ACC112 (cell line): Measurements from ENCODE around the gene CAGE1.
A peak's percentile ranks its signal among the peaks of the same experiment; 100 is the strongest.

Experiments
- H2AFZ ChIP-seq: fragments of 200-600 bp; sonication (generic); one replicate; pipeline ENCODE4 v1.6.0; 2017; ENCODE audit warnings: antibody characterized with exemption, low read length; ENCODE audit not compliant: unreplicated experiment
- H3K27ac ChIP-seq: fragments of 200-600 bp; sonication (generic); 2 replicates; pipeline ENCODE4 v1.5.1; 2014; ENCODE audit warnings: low read depth, mild to moderate bottlenecking, antibody characterized with exemption, low read length, moderate library complexity
- H3K27me3 ChIP-seq: fragments of 200-600 bp; sonication (generic); 2 replicates; pipeline ENCODE4 v1.6.1; 2014; ENCODE audit warnings: mild to moderate bottlenecking, antibody characterized with exemption, low read length, moderate library complexity, mixed read lengths; ENCODE audit not compliant: insufficient read depth
- H3K36me3 ChIP-seq: fragments of 200-600 bp; sonication (generic); 2 replicates; pipeline ENCODE4 v1.6.1; 2016; ENCODE audit warnings: mild to moderate bottlenecking, antibody characterized with exemption, low read length, moderate library complexity, mixed read lengths; ENCODE audit not compliant: insufficient read depth
- H3K4me1 ChIP-seq: fragments of 200-600 bp; sonication (generic); one replicate; pipeline ENCODE4 v1.6.1; 2016; ENCODE audit warnings: low read length, mixed read lengths; ENCODE audit not compliant: insufficient read depth, unreplicated experiment, control insufficient read depth
- H3K4me3 ChIP-seq: fragments of 200-600 bp; sonication (generic); 2 replicates; pipeline ENCODE4 v1.5.1; 2014; ENCODE audit warnings: mild to moderate bottlenecking, low read depth, low read length
- H3K79me2 ChIP-seq: fragments of 200-600 bp; sonication (generic); one replicate; pipeline ENCODE4 v1.6.0; 2016; ENCODE audit warnings: low read length; ENCODE audit not compliant: control insufficient read depth, unreplicated experiment, insufficient read depth

The CAGE1 gene

DNA sequence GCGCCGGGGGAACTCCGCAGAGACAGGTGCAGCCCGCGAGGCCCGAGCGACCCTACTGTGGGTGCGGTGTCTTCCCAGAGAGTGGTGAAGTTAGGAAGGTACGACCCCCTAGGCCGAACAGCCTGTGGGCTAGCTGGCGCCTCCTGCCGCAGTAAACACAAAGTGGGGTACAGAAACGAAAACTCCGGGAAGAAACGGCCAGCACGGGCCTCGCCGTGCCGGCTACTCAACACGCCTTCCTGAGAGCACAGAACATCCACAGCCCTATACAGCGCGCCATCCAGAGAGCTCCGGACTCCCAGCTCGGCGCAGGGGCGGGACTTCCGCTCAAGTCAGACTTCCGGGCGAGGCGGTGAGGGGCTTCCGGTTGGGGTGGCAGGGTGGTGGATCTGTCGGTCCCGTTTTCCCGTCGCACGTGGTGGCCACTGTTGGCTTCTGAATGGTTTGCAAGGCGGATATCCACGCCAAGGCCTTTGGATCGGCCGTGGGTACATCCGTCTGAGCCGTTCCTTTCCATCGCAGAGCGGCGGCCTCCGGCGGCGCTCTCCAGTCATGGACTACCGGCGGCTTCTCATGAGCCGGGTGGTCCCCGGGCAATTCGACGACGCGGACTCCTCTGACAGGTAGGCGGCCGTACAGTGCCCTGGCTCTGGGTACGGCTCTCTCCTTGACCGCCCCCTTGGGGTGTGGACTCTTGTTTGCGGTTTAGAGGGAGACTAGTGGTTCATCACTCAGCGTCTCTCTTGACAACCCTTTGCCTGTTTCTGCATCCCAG lies at the start of gene CAGE1, which contains the start of gene RIOK1:
TSS of gene CAGE1 (minus strand) at position 292 of the 775 bp plus-strand sequence. CDS start 2,569 bp downstream, outside the sequence.
TSS of gene RIOK1 (plus strand) at position 358 of the 775 bp plus-strand sequence. CDS start at position 553, 195 bp downstream.
- peaks cover 26% of the 10 kb centered on the region for H3K4me1 ChIP-seq
- peak within 1 kb of the TSS; percentile 91 for H3K4me3 ChIP-seq
- H3K27me3 ChIP-seq = no peaks in the 10 kb centered on the region
- peaks cover 36% of the 10 kb centered on the region for H3K79me2 ChIP-seq
- peak within 1 kb of the TSS; percentile 77 for H3K27ac ChIP-seq
- H2AFZ ChIP-seq = peak within 1 kb of the TSS; percentile 64
- peaks cover 11% of the 10 kb centered on the region for H3K36me3 ChIP-seq

DNA sequence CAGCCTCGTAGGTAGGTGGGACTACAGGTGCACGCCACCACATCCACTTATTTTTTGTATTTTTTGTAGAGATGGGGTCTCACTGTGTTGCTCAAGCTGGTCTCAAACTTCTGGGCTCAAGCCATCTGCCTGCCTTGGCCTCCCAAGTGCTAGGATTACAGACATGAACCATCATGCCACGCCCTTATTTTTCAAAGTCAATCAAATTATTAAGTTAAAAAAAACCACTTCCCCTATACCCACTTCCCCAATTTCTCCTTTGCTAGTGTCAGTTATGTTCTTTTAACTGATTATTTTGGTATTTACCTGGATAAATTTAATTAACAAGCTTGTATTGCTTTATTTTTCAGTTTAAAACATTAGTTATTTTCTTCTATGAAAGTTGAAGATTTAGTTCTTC lies 49.7 kb upstream of the CAGE1 start:
- Histone ChIP-seq H3K36me3 (no peaks in the 10 kb centered on the region), H3K27ac (no peak overlapping the region), H2AFZ (no peak overlapping the region), H3K4me3 (no peak overlapping the region), H3K4me1 (no peaks in the 10 kb centered on the region), H3K27me3 (no peaks in the 10 kb centered on the region), H3K79me2 (no peaks in the 10 kb centered on the region)

- H3K36me3 ChIP-seq = no peaks in the 10 kb centered on the region
- no peak overlapping the region for H3K27ac ChIP-seq
- H3K4me1 ChIP-seq = no peaks in the 10 kb centered on the region
- H3K27me3 ChIP-seq = no peaks in the 10 kb centered on the region
- H2AFZ ChIP-seq = no peak overlapping the region
- no peaks in the 10 kb centered on the region for H3K79me2 ChIP-seq
- H3K4me3 ChIP-seq = no peak overlapping the region
These were observed 48.5 kb upstream of the CAGE1 start for GRCh38 chr6:7438011-7438410.

DNA sequence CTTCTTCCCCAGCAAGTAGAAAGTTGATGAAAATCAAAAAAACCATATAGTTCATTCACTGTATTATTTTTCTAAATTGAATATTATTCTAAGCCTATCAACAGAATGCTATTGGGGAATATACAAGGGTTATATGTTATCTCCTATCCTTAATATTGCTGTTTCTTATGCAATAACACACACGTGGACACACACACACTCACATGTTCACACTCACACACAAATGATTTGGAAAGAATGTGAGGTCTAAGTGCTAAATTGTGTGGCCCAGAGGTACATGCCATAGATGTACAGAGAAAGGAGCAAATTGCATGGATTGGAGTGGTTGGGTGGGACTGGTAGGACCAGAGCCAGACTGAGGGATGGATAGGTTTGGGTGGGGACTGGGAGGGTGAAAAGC lies 45.1 kb upstream of the CAGE1 start:
- H3K4me1 ChIP-seq = no peaks in the 10 kb centered on the region
- no peak overlapping the region for H2AFZ ChIP-seq
- no peaks in the 10 kb centered on the region for H3K79me2 ChIP-seq
- no peaks in the 10 kb centered on the region for H3K27me3 ChIP-seq
- no peak overlapping the region for H3K27ac ChIP-seq
- H3K4me3 ChIP-seq = no peak overlapping the region
- H3K36me3 ChIP-seq = no peaks in the 10 kb centered on the region

GRCh38 chr6:7433121-7433617 lies 43.6 kb upstream of the CAGE1 start:
- Histone ChIP-seq H3K27me3 (no peaks in the 10 kb centered on the region), H2AFZ (no peak overlapping the region), H3K4me1 (no peaks in the 10 kb centered on the region), H3K36me3 (no peaks in the 10 kb centered on the region), H3K4me3 (no peak overlapping the region), H3K27ac (no peak overlapping the region), H3K79me2 (no peaks in the 10 kb centered on the region)

GRCh38 chr6:7432391-7433120 lies 43.0 kb upstream of the CAGE1 start:
- Histone ChIP-seq H3K27ac (no peak overlapping the region), H3K79me2 (no peaks in the 10 kb centered on the region), H3K36me3 (no peaks in the 10 kb centered on the region), H3K27me3 (no peaks in the 10 kb centered on the region), H2AFZ (no peak overlapping the region), H3K4me3 (no peak overlapping the region), H3K4me1 (no peaks in the 10 kb centered on the region)

- H3K4me1 ChIP-seq = no peaks in the 10 kb centered on the region
These were observed 42.3 kb upstream of the CAGE1 start for GRCh38 chr6:7431674-7432390.

DNA sequence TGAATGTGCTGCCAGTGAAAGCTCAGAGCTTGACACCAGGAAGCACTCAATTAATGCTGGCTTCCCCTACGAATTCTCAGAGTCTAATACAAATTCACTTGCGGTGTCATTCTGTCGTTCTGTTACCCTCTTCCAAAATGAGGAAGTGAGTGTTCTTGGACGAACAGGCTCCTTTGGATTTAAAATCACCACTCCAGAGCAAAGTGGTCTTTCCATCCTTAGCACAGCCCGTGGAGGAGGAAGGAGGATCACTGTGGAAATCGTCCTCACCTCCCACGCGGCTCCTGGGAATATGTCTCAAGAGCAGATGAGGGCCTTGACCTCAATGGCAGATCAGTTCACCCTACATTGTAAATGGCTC lies 41.8 kb upstream of the CAGE1 start:
- Histone ChIP-seq H3K79me2 (no peaks in the 10 kb centered on the region), H3K27me3 (no peaks in the 10 kb centered on the region), H3K27ac (no peak overlapping the region), H3K36me3 (no peaks in the 10 kb centered on the region), H3K4me3 (no peak overlapping the region), H2AFZ (no peak overlapping the region), H3K4me1 (no peaks in the 10 kb centered on the region)

More at GRCh38 chr6:7431674-7432390, 42.3 kb upstream of the CAGE1 start:
- no peaks in the 10 kb centered on the region for H3K36me3 ChIP-seq
- H3K27ac ChIP-seq = no peak overlapping the region
- no peaks in the 10 kb centered on the region for H3K27me3 ChIP-seq
- no peaks in the 10 kb centered on the region for H3K79me2 ChIP-seq
- no peak overlapping the region for H2AFZ ChIP-seq
- no peak overlapping the region for H3K4me3 ChIP-seq

DNA sequence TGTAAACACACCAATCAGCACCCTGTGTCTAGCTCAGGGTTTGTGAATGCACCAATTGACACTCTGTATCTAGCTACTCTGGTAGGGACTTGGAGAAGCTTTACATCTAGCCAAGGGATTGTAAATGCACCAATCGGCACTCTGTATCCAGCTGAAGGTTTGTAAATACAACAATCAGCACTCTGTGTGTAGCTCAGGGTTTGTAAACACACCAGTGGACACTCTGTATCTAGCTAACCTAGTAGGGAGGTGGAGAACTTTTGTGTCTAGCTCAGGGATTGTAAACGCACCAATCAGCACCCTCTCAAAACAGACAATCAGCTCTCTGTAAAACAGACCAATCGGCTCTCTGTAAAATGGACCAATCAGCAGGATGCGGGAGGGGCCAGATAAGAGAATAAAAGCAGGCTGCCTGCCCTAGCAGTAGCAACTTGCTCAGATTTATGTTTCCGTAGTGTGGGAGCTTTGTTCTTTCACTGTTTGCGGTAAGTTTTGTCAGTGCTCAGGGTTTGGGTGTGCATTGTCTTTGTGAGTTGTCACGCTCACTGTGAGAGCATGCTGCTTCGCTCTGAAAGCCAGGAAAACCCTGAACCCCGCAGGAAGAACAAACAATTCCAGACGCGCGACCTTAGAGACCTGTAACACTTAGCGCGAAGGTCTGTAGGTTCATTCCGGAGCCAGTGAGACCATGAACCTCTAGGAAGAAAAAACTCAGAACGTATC lies 37.1 kb upstream of the CAGE1 start:
- Histone ChIP-seq H3K27ac (no peak overlapping the region), H3K4me1 (no peaks in the 10 kb centered on the region), H3K36me3 (no peaks in the 10 kb centered on the region), H2AFZ (no peak overlapping the region), H3K79me2 (no peaks in the 10 kb centered on the region), H3K27me3 (no peaks in the 10 kb centered on the region), H3K4me3 (no peak overlapping the region)

DNA sequence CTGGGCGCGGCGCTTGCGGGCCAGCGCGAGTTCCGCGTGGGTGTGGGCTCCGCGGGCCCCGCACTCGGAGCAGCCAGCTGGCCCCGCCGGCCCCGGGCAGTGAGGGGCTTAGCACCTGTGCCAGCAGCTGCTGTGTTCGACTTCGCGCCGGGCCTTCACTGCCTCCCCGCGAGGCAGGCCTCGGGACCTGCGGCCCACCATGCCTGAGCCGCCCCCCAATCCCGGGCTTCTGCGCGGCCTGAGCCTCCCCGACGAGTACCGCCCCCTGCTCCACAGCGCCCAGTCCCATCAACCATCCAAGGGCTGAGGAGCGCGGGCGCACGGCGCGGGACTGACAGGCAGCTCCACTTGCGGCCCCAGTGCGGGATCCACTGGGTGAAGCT lies 36.3 kb upstream of the CAGE1 start:
- Histone ChIP-seq H3K79me2 (no peaks in the 10 kb centered on the region), H3K36me3 (no peaks in the 10 kb centered on the region), H3K4me3 (no peak overlapping the region), H3K27me3 (no peaks in the 10 kb centered on the region), H2AFZ (no peak overlapping the region), H3K4me1 (no peaks in the 10 kb centered on the region), H3K27ac (no peak overlapping the region)
